HCT116 (cell line): ENCODE results near the gene MYO1G.

Source experiments
- EZH2 ChIP-seq: fragments of 200-600 bp; sonication (generic); IDR thresholded peaks from 2 replicates; pipeline ENCODE4 v1.6.1; 2017; ENCODE audit warnings: antibody characterized with exemption, mixed run types
- POLR2A ChIP-seq: IDR thresholded peaks from 2 replicates; pipeline ENCODE4 v1.7.0; 2011; ENCODE audit warnings: borderline replicate concordance; ENCODE audit not compliant: insufficient read depth, insufficient read length; ENCODE audit errors: extremely low read depth
- POLR2AphosphoS5 ChIP-seq: IDR thresholded peaks from 2 replicates; pipeline ENCODE4 v1.6.1; 2011; ENCODE audit warnings: mild to moderate bottlenecking, low read depth, low read length, moderate library complexity
- TCF7L2 ChIP-seq: IDR thresholded peaks from 2 replicates; pipeline ENCODE4 v1.7.0; 2011; ENCODE audit warnings: borderline replicate concordance, inconsistent platforms; ENCODE audit not compliant: insufficient read depth, insufficient read length; ENCODE audit errors: extremely low read depth
- TF ChIP-seq, protein P1 (sequence below), 3 experiments: fragments of 200-600 bp in 1 of 3; sonication (generic) in 1 of 3; IDR thresholded peaks in 2 of 3; conservative IDR thresholded peaks in 1 of 3; 2 replicates each; pipeline ENCODE4 v1.5.1; 2012 to 2017; ENCODE audit warnings: low read depth in 2 of 3, low read length in 2 of 3, antibody characterized with exemption in 1 of 3, borderline replicate concordance in 1 of 3, control low read depth in 1 of 3, mild to moderate bottlenecking in 1 of 3, mixed read lengths in 1 of 3, mixed run types in 1 of 3, moderate library complexity in 1 of 3; ENCODE audit not compliant: insufficient read depth in 1 of 3

DNA sequence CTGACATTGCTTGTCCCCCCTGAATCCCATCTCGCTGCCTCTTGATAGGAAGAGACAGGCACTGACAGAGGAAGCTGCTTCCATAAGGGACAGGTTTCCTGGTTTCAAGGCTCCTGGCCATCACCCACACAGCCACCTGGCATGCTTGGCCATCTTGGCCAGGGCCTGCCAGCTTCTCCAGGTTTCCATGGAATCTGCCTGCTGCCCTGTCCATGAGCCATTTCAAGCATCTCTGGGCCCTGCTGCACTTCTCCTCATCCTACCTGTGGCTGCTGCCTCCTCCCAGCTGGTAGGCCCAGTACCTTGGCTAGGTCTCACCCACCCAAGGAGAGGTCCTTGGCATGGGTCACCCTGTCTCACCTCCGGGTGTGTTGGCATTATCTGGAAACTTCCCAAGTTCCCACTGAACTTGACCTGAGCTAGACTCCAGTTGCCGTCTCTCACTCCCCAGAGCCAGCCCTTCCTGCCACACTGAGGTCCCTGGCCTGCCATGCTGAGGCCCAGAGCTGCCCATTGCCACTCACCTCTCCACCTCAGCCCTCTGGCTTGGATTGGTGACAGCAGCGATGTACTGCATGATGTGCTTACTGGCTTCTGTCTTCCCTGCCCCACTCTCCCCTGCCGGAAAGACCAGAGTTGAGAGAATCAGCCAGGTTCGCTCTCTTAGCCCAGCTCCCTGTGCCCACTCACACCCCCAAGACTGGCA is 2.6 kb downstream of the MYO1G start:
- TF ChIP-seq, protein P1, sequence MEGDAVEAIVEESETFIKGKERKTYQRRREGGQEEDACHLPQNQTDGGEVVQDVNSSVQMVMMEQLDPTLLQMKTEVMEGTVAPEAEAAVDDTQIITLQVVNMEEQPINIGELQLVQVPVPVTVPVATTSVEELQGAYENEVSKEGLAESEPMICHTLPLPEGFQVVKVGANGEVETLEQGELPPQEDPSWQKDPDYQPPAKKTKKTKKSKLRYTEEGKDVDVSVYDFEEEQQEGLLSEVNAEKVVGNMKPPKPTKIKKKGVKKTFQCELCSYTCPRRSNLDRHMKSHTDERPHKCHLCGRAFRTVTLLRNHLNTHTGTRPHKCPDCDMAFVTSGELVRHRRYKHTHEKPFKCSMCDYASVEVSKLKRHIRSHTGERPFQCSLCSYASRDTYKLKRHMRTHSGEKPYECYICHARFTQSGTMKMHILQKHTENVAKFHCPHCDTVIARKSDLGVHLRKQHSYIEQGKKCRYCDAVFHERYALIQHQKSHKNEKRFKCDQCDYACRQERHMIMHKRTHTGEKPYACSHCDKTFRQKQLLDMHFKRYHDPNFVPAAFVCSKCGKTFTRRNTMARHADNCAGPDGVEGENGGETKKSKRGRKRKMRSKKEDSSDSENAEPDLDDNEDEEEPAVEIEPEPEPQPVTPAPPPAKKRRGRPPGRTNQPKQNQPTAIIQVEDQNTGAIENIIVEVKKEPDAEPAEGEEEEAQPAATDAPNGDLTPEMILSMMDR (IDR thresholded peaks at IDR 0.05 in 2 of 3, conservative IDR thresholded peaks at IDR 0.05 in 1 of 3; ENCODE audit: borderline replicate concordance in 1 of 3, insufficient read depth in 1 of 3, low read depth in 2 of 3, low read length in 2 of 3) = no peak
- TF ChIP-seq POLR2A (no peak), POLR2AphosphoS5 (no peak), TCF7L2 (no peak), EZH2 (no peak)
